GM11168 (cell line): ENCODE measurements around the gene AGFG2.

Source experiments
- in situ Hi-C: fragments of 300-500 bp; cut with MboI; formaldehyde crosslinking; loops from one replicate; pipeline ENCODE4 v1.12.0; 2022; ENCODE audit warnings: low sequenced_read_pairs; ENCODE audit not compliant: unreplicated experiment

Gene AGFG2

GRCh38 chr7:100568896-100569844, 30.2 kb downstream of the AGFG2 start:
- in situ Hi-C loops = no loop called here

GRCh38 chr7:100570954-100571828, 32.2 kb downstream of the AGFG2 start:
- in situ Hi-C loops = no loop called here

- in situ Hi-C loops = no loop called here
Observed at GRCh38 chr7:100571829-100572116, 32.8 kb downstream of the AGFG2 start.

DNA sequence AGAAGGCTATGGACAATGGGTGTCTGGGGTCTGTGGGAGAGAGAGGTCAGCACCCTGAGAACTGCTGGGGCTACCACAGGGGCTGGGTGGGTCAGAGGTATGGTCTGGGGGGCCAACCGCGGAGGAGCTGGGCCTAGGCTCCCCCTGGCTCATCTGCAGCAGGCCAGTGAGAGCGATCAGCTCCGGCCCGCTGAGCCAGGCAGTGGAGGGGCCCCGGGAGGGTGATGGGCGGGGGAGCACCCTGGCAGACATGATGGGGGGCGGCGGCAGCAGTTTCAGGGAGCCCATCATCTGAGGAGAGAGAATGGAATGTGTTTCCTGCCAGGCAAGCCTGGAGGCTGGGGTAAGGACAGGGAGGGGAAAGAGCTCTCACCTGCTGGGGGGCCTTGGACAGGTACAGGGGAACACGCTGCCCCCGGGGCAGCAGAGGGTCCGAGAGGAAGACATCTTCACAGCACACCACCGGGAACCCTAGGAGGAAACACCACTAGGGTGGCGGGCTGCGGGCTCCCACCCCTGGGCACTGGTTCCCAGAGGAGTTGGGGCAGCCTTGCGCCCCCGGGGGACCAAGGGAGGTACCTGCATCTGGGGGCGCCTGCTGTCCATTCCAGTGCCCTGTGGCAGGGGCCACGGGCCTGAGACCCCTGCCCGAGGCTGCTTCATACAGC, 33.4 kb downstream of the AGFG2 start:
- in situ Hi-C loops = no loop called here

GRCh38 chr7:100572949-100573675, 34.1 kb downstream of the AGFG2 start:
- in situ Hi-C loops = no loop called here

DNA sequence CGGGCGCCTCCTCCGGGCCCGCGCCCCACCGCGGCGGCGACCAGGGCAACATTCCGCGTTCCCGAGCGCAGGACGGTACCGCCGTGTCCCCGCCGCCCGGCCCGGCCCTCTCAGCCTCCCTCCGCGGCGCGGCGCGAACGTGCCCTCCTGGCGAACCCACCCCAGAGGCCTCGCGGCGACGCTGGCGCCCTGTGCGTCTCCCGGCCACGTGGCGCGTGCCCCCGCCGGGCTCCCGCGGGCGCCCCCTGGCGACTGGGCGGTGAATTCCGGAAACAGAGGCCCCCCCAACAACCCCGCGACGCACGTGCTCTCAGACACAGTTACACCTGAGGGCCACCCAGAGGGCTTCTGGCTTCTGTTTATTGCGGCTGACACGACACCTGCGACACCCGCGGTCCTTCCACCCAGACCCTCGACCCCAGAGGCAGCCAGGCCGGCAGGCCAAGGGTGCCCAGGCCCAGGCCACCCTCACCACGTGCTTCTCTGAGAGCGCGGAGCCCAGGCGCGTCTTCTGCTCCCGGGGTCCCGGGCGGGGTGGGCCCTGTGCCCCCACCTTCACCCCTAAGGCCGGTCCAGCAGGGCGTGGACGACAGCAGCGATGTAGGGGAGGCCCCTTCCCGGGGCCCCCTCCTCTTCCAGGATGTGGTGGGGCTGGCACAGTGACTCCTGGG, 34.8 kb downstream of the AGFG2 start, which contains the start of gene SAP25:
Gene SAP25 (minus strand): TSS at position 210 of the 671 bp plus-strand sequence. CDS start 158 bp downstream, at position 52.
- in situ Hi-C loops = no loop called here

- in situ Hi-C loops = no loop called here
Observed at GRCh38 chr7:100574362-100575205, 35.6 kb downstream of the AGFG2 start.

DNA sequence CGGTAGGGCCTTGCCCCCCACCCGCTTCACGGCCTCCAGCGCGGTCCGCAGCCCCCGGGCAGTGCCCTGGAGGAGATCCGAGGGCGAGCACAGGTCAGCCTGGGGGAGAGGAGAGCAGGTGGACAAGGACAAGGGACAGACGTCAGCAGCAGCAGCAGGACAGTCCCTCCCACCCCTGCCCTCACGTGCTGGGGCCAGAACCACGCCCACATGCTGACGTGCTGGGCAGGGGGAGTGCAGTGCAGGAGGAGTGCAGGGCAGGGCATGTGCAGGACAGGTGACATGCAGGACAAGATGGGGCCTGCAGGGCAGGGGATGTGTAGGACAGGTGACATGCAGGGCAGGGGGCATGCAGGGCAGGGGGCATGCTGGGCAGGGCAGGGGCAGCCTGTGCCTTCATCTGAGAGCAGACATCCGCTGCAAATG, 36.2 kb downstream of the AGFG2 start:
- in situ Hi-C loops = no loop called here

- in situ Hi-C loops = no loop called here
Observed at GRCh38 chr7:100575746-100576383, 36.9 kb downstream of the AGFG2 start.

DNA sequence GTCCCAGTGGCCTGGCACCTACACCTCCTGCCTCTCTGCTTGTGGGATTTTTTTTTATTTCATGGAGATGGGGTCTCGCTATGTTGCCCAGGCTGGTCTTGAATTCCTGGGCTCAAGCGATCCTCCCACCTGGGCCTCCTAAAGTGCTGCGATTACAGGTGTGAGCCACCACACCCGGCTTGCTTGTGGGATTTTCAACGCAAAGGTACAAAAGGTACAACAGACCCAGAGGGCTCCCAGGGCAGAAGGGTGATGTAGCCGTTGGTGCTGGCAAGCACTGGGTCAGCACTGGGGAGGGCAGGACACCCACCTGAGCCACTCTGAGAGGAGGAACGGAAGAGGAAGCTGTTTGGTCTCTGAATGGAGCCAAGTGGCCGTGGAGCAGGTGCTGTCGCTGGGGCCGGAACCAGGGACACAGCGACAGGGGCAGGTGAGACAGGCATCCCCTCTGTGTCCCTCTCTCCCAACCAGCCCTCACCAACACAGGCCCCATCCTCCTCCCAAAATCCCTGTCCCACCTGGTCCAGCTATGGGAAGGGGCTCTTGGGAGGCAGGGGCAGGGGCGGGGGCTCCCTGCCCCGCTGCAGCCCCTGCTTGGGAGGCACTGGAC, 37.5 kb downstream of the AGFG2 start:
- in situ Hi-C loops = no loop called here

GRCh38 chr7:100577103-100577502, 38.1 kb downstream of the AGFG2 start:
- in situ Hi-C loops = no loop called here

DNA sequence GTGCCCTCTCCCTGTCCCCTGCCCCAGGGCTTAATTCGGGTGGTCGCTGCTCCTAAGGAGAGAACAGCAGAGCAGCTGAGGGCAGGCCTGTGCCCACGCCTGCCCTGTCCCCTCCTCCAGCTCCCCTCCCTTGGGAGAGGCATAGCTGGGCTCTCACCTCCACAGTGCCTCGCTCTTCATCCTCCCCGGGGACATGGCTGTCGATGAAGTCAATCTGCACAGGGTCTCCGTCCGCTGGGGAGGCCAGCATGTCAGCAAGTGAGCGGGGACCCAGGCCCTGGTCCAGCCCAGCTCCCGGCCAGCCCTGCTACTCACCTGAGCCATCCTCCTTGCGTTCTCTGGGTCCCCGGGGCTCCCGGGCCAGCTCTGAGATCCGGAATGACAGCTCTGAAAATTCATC, 38.5 kb downstream of the AGFG2 start:
- in situ Hi-C loops = no loop called here

- in situ Hi-C loops = no loop called here
Observed at GRCh38 chr7:100578246-100579183, 39.5 kb downstream of the AGFG2 start.

GRCh38 chr7:100580466-100581283, 41.7 kb downstream of the AGFG2 start:
- in situ Hi-C loops = no loop called here

- in situ Hi-C loops = no loop called here
Observed at GRCh38 chr7:100582041-100582579, 43.1 kb downstream of the AGFG2 start.
